Measurements from ENCODE around the gene SIL1.

SIL1 gene

DNA sequence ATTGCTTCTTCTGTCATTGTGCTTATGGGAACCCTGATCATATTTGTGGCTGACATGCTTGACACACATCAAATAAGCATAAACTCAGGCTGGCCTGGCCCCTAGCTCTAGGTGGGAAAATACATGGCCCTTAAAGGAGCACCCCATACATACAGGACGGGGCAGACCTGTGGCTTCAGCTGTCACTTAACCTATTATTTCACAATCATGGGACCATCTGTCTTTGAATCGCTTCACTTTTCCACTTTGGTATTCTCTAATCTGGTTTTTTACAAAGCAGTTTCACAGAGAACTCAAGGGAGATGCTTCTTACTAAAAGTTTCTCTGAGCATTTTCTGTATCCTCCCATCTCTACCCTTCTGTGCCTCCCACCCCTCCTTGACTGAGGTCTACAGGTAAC lies 288.4 kb downstream of the SIL1 start:
- no peak for TF ChIP-seq CREB1 (IDR thresholded peaks at IDR 0.05; ENCODE audit: low read depth)
- TF ChIP-seq FOXM1 (IDR thresholded peaks at IDR 0.05; ENCODE audit: borderline replicate concordance, low read depth), result no peak
- TF ChIP-seq TCF12 (IDR thresholded peaks at IDR 0.05; ENCODE audit: low read depth), result no peak
- TF ChIP-seq RAD21 (IDR thresholded peaks at IDR 0.05; ENCODE audit: low read depth), result no peak
- TF ChIP-seq ZBTB7A (IDR thresholded peaks at IDR 0.05; ENCODE audit: low read depth), result no peak
- no peak for TF ChIP-seq NFIC (IDR thresholded peaks at IDR 0.05)
- TF ChIP-seq EGR1 (IDR thresholded peaks at IDR 0.05), result no peak
- no peak for TF ChIP-seq EP300 (IDR thresholded peaks at IDR 0.05; ENCODE audit: borderline replicate concordance)
- TF ChIP-seq TEAD4 (IDR thresholded peaks at IDR 0.05), result no peak
- TF ChIP-seq YY1 (IDR thresholded peaks at IDR 0.05; ENCODE audit: low read depth), result no peak
- no peak for TF ChIP-seq MAX (IDR thresholded peaks at IDR 0.05)

- TF ChIP-seq TEAD4 (IDR thresholded peaks at IDR 0.05), result no peak
- no peak for TF ChIP-seq ZBTB7A (IDR thresholded peaks at IDR 0.05; ENCODE audit: low read depth)
- TF ChIP-seq YY1 (IDR thresholded peaks at IDR 0.05; ENCODE audit: low read depth), result no peak
- no peak for TF ChIP-seq EP300 (IDR thresholded peaks at IDR 0.05; ENCODE audit: borderline replicate concordance)
- TF ChIP-seq USF1 (IDR thresholded peaks at IDR 0.05), result no peak
- no peak for TF ChIP-seq CREB1 (IDR thresholded peaks at IDR 0.05; ENCODE audit: low read depth)
- TF ChIP-seq NFIC (IDR thresholded peaks at IDR 0.05), result no peak
- TF ChIP-seq FOXM1 (IDR thresholded peaks at IDR 0.05; ENCODE audit: borderline replicate concordance, low read depth), result no peak
- TF ChIP-seq TAF1 (IDR thresholded peaks at IDR 0.05; ENCODE audit: low read depth), result no peak
- TF ChIP-seq CEBPB (IDR thresholded peaks at IDR 0.05), result no peak
- no peak for TF ChIP-seq MAX (IDR thresholded peaks at IDR 0.05)
- no peak for TF ChIP-seq EGR1 (IDR thresholded peaks at IDR 0.05)
- no peak for TF ChIP-seq RAD21 (IDR thresholded peaks at IDR 0.05; ENCODE audit: low read depth)
- TF ChIP-seq, protein P1, sequence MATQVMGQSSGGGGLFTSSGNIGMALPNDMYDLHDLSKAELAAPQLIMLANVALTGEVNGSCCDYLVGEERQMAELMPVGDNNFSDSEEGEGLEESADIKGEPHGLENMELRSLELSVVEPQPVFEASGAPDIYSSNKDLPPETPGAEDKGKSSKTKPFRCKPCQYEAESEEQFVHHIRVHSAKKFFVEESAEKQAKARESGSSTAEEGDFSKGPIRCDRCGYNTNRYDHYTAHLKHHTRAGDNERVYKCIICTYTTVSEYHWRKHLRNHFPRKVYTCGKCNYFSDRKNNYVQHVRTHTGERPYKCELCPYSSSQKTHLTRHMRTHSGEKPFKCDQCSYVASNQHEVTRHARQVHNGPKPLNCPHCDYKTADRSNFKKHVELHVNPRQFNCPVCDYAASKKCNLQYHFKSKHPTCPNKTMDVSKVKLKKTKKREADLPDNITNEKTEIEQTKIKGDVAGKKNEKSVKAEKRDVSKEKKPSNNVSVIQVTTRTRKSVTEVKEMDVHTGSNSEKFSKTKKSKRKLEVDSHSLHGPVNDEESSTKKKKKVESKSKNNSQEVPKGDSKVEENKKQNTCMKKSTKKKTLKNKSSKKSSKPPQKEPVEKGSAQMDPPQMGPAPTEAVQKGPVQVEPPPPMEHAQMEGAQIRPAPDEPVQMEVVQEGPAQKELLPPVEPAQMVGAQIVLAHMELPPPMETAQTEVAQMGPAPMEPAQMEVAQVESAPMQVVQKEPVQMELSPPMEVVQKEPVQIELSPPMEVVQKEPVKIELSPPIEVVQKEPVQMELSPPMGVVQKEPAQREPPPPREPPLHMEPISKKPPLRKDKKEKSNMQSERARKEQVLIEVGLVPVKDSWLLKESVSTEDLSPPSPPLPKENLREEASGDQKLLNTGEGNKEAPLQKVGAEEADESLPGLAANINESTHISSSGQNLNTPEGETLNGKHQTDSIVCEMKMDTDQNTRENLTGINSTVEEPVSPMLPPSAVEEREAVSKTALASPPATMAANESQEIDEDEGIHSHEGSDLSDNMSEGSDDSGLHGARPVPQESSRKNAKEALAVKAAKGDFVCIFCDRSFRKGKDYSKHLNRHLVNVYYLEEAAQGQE (IDR thresholded peaks at IDR 0.05; ENCODE audit: low read depth), result no peak
- no peak for TF ChIP-seq TCF12 (IDR thresholded peaks at IDR 0.05; ENCODE audit: low read depth)
These were observed 292.6 kb downstream of the SIL1 start for GRCh38 chr5:138905541-138905940.

- TF ChIP-seq YY1 (IDR thresholded peaks at IDR 0.05; ENCODE audit: low read depth) (no peak), RAD21 (IDR thresholded peaks at IDR 0.05; ENCODE audit: low read depth) (no peak), TEAD4 (IDR thresholded peaks at IDR 0.05) (no peak), TCF12 (IDR thresholded peaks at IDR 0.05; ENCODE audit: low read depth) (no peak), CREB1 (IDR thresholded peaks at IDR 0.05; ENCODE audit: low read depth) (no peak), ZBTB7A (IDR thresholded peaks at IDR 0.05; ENCODE audit: low read depth) (no peak), CEBPB (IDR thresholded peaks at IDR 0.05) (no peak), FOXM1 (IDR thresholded peaks at IDR 0.05; ENCODE audit: borderline replicate concordance, low read depth) (no peak), EP300 (IDR thresholded peaks at IDR 0.05; ENCODE audit: borderline replicate concordance) (no peak), TAF1 (IDR thresholded peaks at IDR 0.05; ENCODE audit: low read depth) (no peak), USF1 (IDR thresholded peaks at IDR 0.05) (no peak), MAX (IDR thresholded peaks at IDR 0.05) (no peak)
- TF ChIP-seq, protein P1 (IDR thresholded peaks at IDR 0.05; ENCODE audit: low read depth), result no peak
These were observed 294.9 kb downstream of the SIL1 start for GRCh38 chr5:138903130-138903775.

GRCh38 chr5:138901716-138902115 lies 296.5 kb downstream of the SIL1 start:
- no peak for TF ChIP-seq CREB1 (IDR thresholded peaks at IDR 0.05; ENCODE audit: low read depth)
- no peak for TF ChIP-seq YY1 (IDR thresholded peaks at IDR 0.05; ENCODE audit: low read depth)
- no peak for TF ChIP-seq CEBPB (IDR thresholded peaks at IDR 0.05)
- TF ChIP-seq EGR1 (IDR thresholded peaks at IDR 0.05), result no peak
- TF ChIP-seq NFIC (IDR thresholded peaks at IDR 0.05), result no peak
- no peak for TF ChIP-seq FOXM1 (IDR thresholded peaks at IDR 0.05; ENCODE audit: borderline replicate concordance, low read depth)
- TF ChIP-seq ZBTB7A (IDR thresholded peaks at IDR 0.05; ENCODE audit: low read depth), result no peak
- no peak for TF ChIP-seq TEAD4 (IDR thresholded peaks at IDR 0.05)
- no peak for TF ChIP-seq TAF1 (IDR thresholded peaks at IDR 0.05; ENCODE audit: low read depth)
- TF ChIP-seq, protein P1 (IDR thresholded peaks at IDR 0.05; ENCODE audit: low read depth), result no peak
- TF ChIP-seq TCF12 (IDR thresholded peaks at IDR 0.05; ENCODE audit: low read depth), result no peak
